HepG2 (cell line): ENCODE data around the gene PRPF4. TPM values are rescaled to one million over a fixed set of nuclear protein-coding genes. Genes with fewer than 3 reads are reported as not detected.

Experiments
- FOSL1 ChIP-seq: sonication (generic); formaldehyde crosslinking; IDR thresholded peaks from 2 replicates; pipeline ENCODE4 v1.9.0; 2021; ENCODE audit warnings: missing genetic modification reagents, borderline replicate concordance
- FUBP1 ChIP-seq: sonication (generic); formaldehyde crosslinking; IDR thresholded peaks from 2 replicates; pipeline ENCODE4 v1.5.1; 2020; ENCODE audit warnings: missing genetic modification reagents, mild to moderate bottlenecking, borderline replicate concordance
- HIC2 ChIP-seq: sonication (generic); formaldehyde crosslinking; IDR thresholded peaks from 2 replicates; pipeline ENCODE4 v1.9.0; 2022; ENCODE audit warnings: low read depth, missing genetic modification reagents
- MAF1 ChIP-seq: sonication (generic); formaldehyde crosslinking; IDR thresholded peaks from 2 replicates; pipeline ENCODE4 v1.5.0; 2020; ENCODE audit warnings: missing genetic modification reagents, borderline replicate concordance
- MAZ ChIP-seq, 2 experiments: sonication (generic) in 1 of 2; formaldehyde crosslinking in 1 of 2; IDR thresholded peaks; 2 replicates each; pipeline versions ENCODE4 v1.5.0 to v1.6.1; 2012 to 2020; ENCODE audit warnings: low read depth in 2 of 2, mild to moderate bottlenecking in 2 of 2, borderline replicate concordance in 1 of 2, improper control_type of control experiment in 1 of 2, low read length in 1 of 2, missing genetic modification reagents in 1 of 2, moderate library complexity in 1 of 2
- TERF1 ChIP-seq: sonication (generic); formaldehyde crosslinking; IDR thresholded peaks from 2 replicates; pipeline ENCODE4 v1.8.0; 2022; ENCODE audit warnings: mild to moderate bottlenecking, missing genetic modification reagents, moderate library complexity
- ZBTB44 ChIP-seq: sonication (generic); formaldehyde crosslinking; IDR thresholded peaks from 2 replicates; pipeline ENCODE4 v1.4.0; 2020; ENCODE audit warnings: missing genetic modification reagents
- ZNF234 ChIP-seq: sonication (generic); formaldehyde crosslinking; conservative IDR thresholded peaks from 2 replicates; pipeline ENCODE4 v1.5.1; 2020; ENCODE audit warnings: mild to moderate bottlenecking, missing genetic modification reagents
- ZNF512 ChIP-seq: sonication (generic); formaldehyde crosslinking; IDR thresholded peaks from 2 replicates; pipeline ENCODE4 v1.4.0; 2020; ENCODE audit warnings: mild to moderate bottlenecking, missing genetic modification reagents
- ZNF550 ChIP-seq: sonication (generic); formaldehyde crosslinking; IDR thresholded peaks from 2 replicates; pipeline ENCODE4 v1.4.0; 2020; ENCODE audit warnings: mild to moderate bottlenecking, missing genetic modification reagents, borderline replicate concordance
- ZNF597 ChIP-seq: sonication (generic); formaldehyde crosslinking; IDR thresholded peaks from 2 replicates; pipeline ENCODE4 v1.5.0; 2020; ENCODE audit warnings: missing genetic modification reagents
- ZNF619 ChIP-seq: sonication (generic); formaldehyde crosslinking; IDR thresholded peaks from 2 replicates; pipeline ENCODE4 v1.4.0; 2020; ENCODE audit warnings: mild to moderate bottlenecking, missing genetic modification reagents
- ZNF784 ChIP-seq: sonication (generic); formaldehyde crosslinking; IDR thresholded peaks from 2 replicates; pipeline ENCODE4 v1.5.1; 2020; ENCODE audit warnings: missing genetic modification reagents, mild to moderate bottlenecking, borderline replicate concordance
- polyA plus RNA-seq, 8 experiments: library from polyadenylated mRNA; depleted of rRNA in 3 of 8; stranded (reverse) in 7 of 8; unstranded in 1 of 8; fragments of >200 nt; fragmentation: Illumina TruSeq in 4 of 8; extraction: Trizol in 4 of 8; gene quantifications; 2 replicates each; pipeline versions ENCODE4 v1.2.1 to v1.2.3, GENCODE V29; 2011 to 2016; ENCODE audit warnings: low read depth in 4 of 8, missing spikeins in 1 of 8, mixed read lengths in 1 of 8; ENCODE audit not compliant: insufficient read depth in 1 of 8
- total RNA-seq, 5 experiments: library from RNA; depleted of rRNA; stranded (reverse); fragments of >200 nt; fragmentation: Illumina TruSeq; extraction: Trizol; gene quantifications; 2 replicates each; pipeline ENCODE4 v1.2.3, GENCODE V29; 2016; ENCODE audit warnings: low read depth in 1 of 5

PRPF4 gene
- total and polyA plus RNA-seq, 2 of the 13 experiments (the other 11 are each of a cell fraction or from before 2014, with no cell fraction given), result 10.3 to 49.0 TPM

- TF ChIP-seq HIC2 (CRISPR knock-in tag) (peak; percentile 75; the same call in 1 of the 2 replicates), ZNF234 (CRISPR knock-in tag) (no peak), FUBP1 (CRISPR knock-in tag) (no peak), ZNF597 (no peak), ZNF784 (CRISPR knock-in tag) (0 out of 2 replicates have a peak, but pooled peaks have one; percentile 76), TERF1 (no peak), ZBTB44 (CRISPR knock-in tag) (0 out of 2 replicates have a peak, but pooled peaks have one; percentile 60), ZNF512 (CRISPR knock-in tag) (no peak), ZNF550 (no peak), ZNF619 (CRISPR knock-in tag) (peak; percentile 75; the same call in 1 of the 2 replicates), FOSL1 (CRISPR knock-in tag) (no peak), MAF1 (CRISPR knock-in tag) (no peak; the same call in 1 of the 2 replicates), MAZ (IDR thresholded peaks at IDR 0.05; ENCODE audit: borderline replicate concordance, low read depth, low read length) (peak; percentile 74), MAZ (CRISPR knock-in tag; IDR thresholded peaks at IDR 0.05; ENCODE audit: low read depth) (peak; percentile 96)
Measured at GRCh38 chr9:113340011-113340699, 64.7 kb downstream of the PRPF4 start, which contains the start of gene WDR31 (continued).
